HL-60/S4 treated with phorbol 12-myristate 13-acetate at 8.2 ng/mL for 4 days and 3 days (cell line): ENCODE measurements around the gene RIOK3.
"Not testable (repeated sequence)": the region's sequence is repeated elsewhere in the genome, so short reads cannot be mapped to it uniquely, and the experiment has no call there.

Experiments
- in situ Hi-C: fragments of 300-500 bp; cut with MboI; formaldehyde crosslinking; loops from 2 replicates; pipeline ENCODE4 v1.15.0; 2022; ENCODE audit warnings: low sequenced_read_pairs

RIOK3 gene

GRCh38 chr18:23450022-23450421, 3.1 kb upstream of the RIOK3 start:
- in situ Hi-C loops: no loop called here

GRCh38 chr18:23451011-23451410, 2.1 kb upstream of the RIOK3 start:
- in situ Hi-C loops: no loop called here

GRCh38 chr18:23451491-23451890, 1.6 kb upstream of the RIOK3 start:
- in situ Hi-C loops: no loop called here

- in situ Hi-C loops: no loop called here
Measured at GRCh38 chr18:23452347-23452727, 750 bp upstream of the RIOK3 start.

GRCh38 chr18:23453680-23454058, 582 bp downstream of the RIOK3 start:
- in situ Hi-C loops: no loop called here

GRCh38 chr18:23456835-23457234, 3.7 kb downstream of the RIOK3 start:
- in situ Hi-C loops: no loop called here

- in situ Hi-C loops: no loop called here
Measured at GRCh38 chr18:23458830-23459529, 5.9 kb downstream of the RIOK3 start.

GRCh38 chr18:23459530-23459921, 6.4 kb downstream of the RIOK3 start:
- in situ Hi-C loops: no loop called here

- in situ Hi-C loops: no loop called here
Measured at GRCh38 chr18:23460285-23461273, 7.5 kb downstream of the RIOK3 start.

GRCh38 chr18:23462876-23463275, 9.8 kb downstream of the RIOK3 start:
- in situ Hi-C loops: no loop called here

GRCh38 chr18:23468753-23469459, 15.8 kb downstream of the RIOK3 start:
- in situ Hi-C loops: no loop called here

- in situ Hi-C loops: no loop called here
Measured at GRCh38 chr18:23470620-23471387, 17.7 kb downstream of the RIOK3 start.

GRCh38 chr18:23471486-23471885, 18.4 kb downstream of the RIOK3 start:
- in situ Hi-C loops: no loop called here

- in situ Hi-C loops: no loop called here
Measured at GRCh38 chr18:23479829-23480505, 26.9 kb downstream of the RIOK3 start.

- in situ Hi-C loops: no loop called here
Measured at GRCh38 chr18:23484561-23485182, 31.6 kb downstream of the RIOK3 start.

GRCh38 chr18:23485386-23485785, 32.3 kb downstream of the RIOK3 start:
- in situ Hi-C loops: no loop called here

- in situ Hi-C loops: no loop called here
Measured at GRCh38 chr18:23487738-23488570, 34.9 kb downstream of the RIOK3 start.

GRCh38 chr18:23489586-23489985, 36.5 kb downstream of the RIOK3 start:
- in situ Hi-C loops: not testable (repeated sequence)

- in situ Hi-C loops: no loop called here
Measured at GRCh38 chr18:23493654-23494053, 40.6 kb downstream of the RIOK3 start.
